ENCODE data around the gene ROMO1.
"Not testable (repeated sequence)": the region's sequence is repeated elsewhere in the genome, so short reads cannot be mapped to it uniquely, and the experiment has no call there.

DNA sequence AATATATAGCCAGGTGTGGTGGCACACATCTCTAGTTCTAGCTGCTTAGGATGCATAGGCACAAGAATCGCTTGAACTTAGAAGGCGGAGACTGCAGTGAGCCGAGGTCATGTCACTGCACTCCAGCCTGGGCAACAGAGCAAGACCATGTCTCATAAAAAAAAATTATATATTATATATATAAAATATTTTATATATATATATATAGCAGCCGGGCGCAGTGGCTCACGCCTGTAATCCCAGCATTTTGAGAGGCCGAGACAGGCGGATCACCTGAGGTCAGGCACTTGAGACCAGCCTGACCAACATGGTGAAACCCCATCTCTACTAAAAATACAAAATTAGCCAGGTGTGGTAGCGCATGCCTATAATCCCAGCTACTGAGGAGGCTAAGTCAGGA is 13.8 kb upstream of the ROMO1 start:
- TF ChIP-seq CREB1 (CRISPR knock-in tag; IDR thresholded peaks at IDR 0.05; ENCODE audit: low read depth) = not testable (repeated sequence)
- TF ChIP-seq, protein P1, sequence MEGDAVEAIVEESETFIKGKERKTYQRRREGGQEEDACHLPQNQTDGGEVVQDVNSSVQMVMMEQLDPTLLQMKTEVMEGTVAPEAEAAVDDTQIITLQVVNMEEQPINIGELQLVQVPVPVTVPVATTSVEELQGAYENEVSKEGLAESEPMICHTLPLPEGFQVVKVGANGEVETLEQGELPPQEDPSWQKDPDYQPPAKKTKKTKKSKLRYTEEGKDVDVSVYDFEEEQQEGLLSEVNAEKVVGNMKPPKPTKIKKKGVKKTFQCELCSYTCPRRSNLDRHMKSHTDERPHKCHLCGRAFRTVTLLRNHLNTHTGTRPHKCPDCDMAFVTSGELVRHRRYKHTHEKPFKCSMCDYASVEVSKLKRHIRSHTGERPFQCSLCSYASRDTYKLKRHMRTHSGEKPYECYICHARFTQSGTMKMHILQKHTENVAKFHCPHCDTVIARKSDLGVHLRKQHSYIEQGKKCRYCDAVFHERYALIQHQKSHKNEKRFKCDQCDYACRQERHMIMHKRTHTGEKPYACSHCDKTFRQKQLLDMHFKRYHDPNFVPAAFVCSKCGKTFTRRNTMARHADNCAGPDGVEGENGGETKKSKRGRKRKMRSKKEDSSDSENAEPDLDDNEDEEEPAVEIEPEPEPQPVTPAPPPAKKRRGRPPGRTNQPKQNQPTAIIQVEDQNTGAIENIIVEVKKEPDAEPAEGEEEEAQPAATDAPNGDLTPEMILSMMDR (conservative IDR thresholded peaks at IDR 0.05; ENCODE audit: low read depth in 2 of 2) = not testable (repeated sequence)

All from GM23338 (cell line).